HG03457 (cell line): ENCODE data around the gene OR9Q1.
"Not testable (repeated sequence)": the region's sequence is repeated elsewhere in the genome, so short reads cannot be mapped to it uniquely, and the experiment has no call there.

ENCODE experiments used
- ATAC-seq: cut with Tn5 transposase; IDR thresholded peaks from one replicate; pipeline ENCODE4 v1.9.1; 2021; ENCODE audit warnings: moderate number of reproducible peaks; ENCODE audit not compliant: unreplicated experiment

OR9Q1 gene

GRCh38 chr11:58023435-58023931 lies at the start of gene OR9Q1:
Gene OR9Q1 (plus strand): TSS chr11:58023881. CDS start chr11:58179445, 155,564 bp downstream.
- no peak for ATAC-seq

- no peak for ATAC-seq
Observed at GRCh38 chr11:57974132-57974531, 49.5 kb upstream of the OR9Q1 start.

GRCh38 chr11:57974848-57975601 lies 48.7 kb upstream of the OR9Q1 start:
- ATAC-seq = no peak

GRCh38 chr11:57977709-57978108 lies 46.0 kb upstream of the OR9Q1 start:
- ATAC-seq = no peak

GRCh38 chr11:57978686-57979531 lies 44.8 kb upstream of the OR9Q1 start:
- ATAC-seq = no peak

- ATAC-seq = no peak
Observed at GRCh38 chr11:57979532-57980079, 44.1 kb upstream of the OR9Q1 start.

- no peak for ATAC-seq
Observed at GRCh38 chr11:57980201-57980600, 43.5 kb upstream of the OR9Q1 start.

- ATAC-seq = no peak
Observed at GRCh38 chr11:57981536-57981935, 42.1 kb upstream of the OR9Q1 start.

- ATAC-seq = no peak
Observed at GRCh38 chr11:57982776-57983175, 40.9 kb upstream of the OR9Q1 start.

GRCh38 chr11:57983191-57983590 lies 40.5 kb upstream of the OR9Q1 start:
- ATAC-seq = no peak

- ATAC-seq = not testable (repeated sequence)
Observed at GRCh38 chr11:57999523-57999922, 24.2 kb upstream of the OR9Q1 start.

GRCh38 chr11:58000021-58000420 lies 23.7 kb upstream of the OR9Q1 start:
- ATAC-seq = not testable (repeated sequence)

GRCh38 chr11:58000699-58001098 lies 23.0 kb upstream of the OR9Q1 start:
- ATAC-seq = no peak

- ATAC-seq = no peak
Observed at GRCh38 chr11:58003036-58003435, 20.6 kb upstream of the OR9Q1 start.

GRCh38 chr11:58003591-58003990 lies 20.1 kb upstream of the OR9Q1 start:
- no peak for ATAC-seq

GRCh38 chr11:58004664-58005063 lies 19.0 kb upstream of the OR9Q1 start:
- no peak for ATAC-seq

GRCh38 chr11:58006940-58007339 lies 16.7 kb upstream of the OR9Q1 start:
- no peak for ATAC-seq

- ATAC-seq = no peak
Observed at GRCh38 chr11:58011771-58012170, 11.9 kb upstream of the OR9Q1 start.

GRCh38 chr11:58024601-58025091 lies 965 bp downstream of the OR9Q1 start:
- ATAC-seq = no peak

GRCh38 chr11:58027341-58027740 lies 3.7 kb downstream of the OR9Q1 start:
- ATAC-seq = no peak

GRCh38 chr11:58028687-58029411 lies 5.2 kb downstream of the OR9Q1 start:
- ATAC-seq = no peak
